HepG2 (cell line): ENCODE measurements around the gene SLC23A3. TPM values are rescaled to one million over a fixed set of nuclear protein-coding genes. Genes with fewer than 3 reads are reported as not detected.

Experiments
- BCL3 ChIP-seq: sonication (generic); formaldehyde crosslinking; IDR thresholded peaks from 2 replicates; pipeline ENCODE4 v1.5.1; 2020; ENCODE audit warnings: mild to moderate bottlenecking, missing genetic modification reagents, moderate library complexity
- EZH2 ChIP-seq: conservative IDR thresholded peaks from 2 replicates; pipeline ENCODE4 v1.6.1; 2012; ENCODE audit warnings: mild to moderate bottlenecking, low read depth, low read length, moderate library complexity
- GMEB1 ChIP-seq: sonication (generic); formaldehyde crosslinking; IDR thresholded peaks from 2 replicates; pipeline ENCODE4 v1.5.1; 2020; ENCODE audit warnings: missing genetic modification reagents, mild to moderate bottlenecking, borderline replicate concordance
- MLX ChIP-seq: IDR thresholded peaks from 2 replicates; pipeline ENCODE4 v1.6.1; 2016
- PITX1 ChIP-seq: sonication (generic); formaldehyde crosslinking; IDR thresholded peaks from 2 replicates; pipeline ENCODE4 v1.5.1; 2020; ENCODE audit warnings: mild to moderate bottlenecking, missing genetic modification reagents
- PREB ChIP-seq: sonication (generic); formaldehyde crosslinking; IDR thresholded peaks from 2 replicates; pipeline ENCODE4 v1.4.0; 2020; ENCODE audit warnings: missing genetic modification reagents
- SALL2 ChIP-seq: sonication (generic); formaldehyde crosslinking; IDR thresholded peaks from 2 replicates; pipeline ENCODE4 v1.8.1; 2023; ENCODE audit warnings: mild to moderate bottlenecking, missing genetic modification reagents, inconsistent platforms
- ZEB1 ChIP-seq: IDR thresholded peaks from 2 replicates; pipeline ENCODE4 v1.6.1; 2012; ENCODE audit warnings: mild to moderate bottlenecking, low read depth, inconsistent platforms; ENCODE audit not compliant: insufficient replicate concordance
- ZFYVE20 ChIP-seq: sonication (generic); formaldehyde crosslinking; IDR thresholded peaks from 2 replicates; pipeline ENCODE4 v1.8.0; 2023; ENCODE audit warnings: low read depth, mild to moderate bottlenecking, moderate library complexity, missing genetic modification reagents, borderline replicate concordance
- ZNF143 ChIP-seq: sonication (generic); formaldehyde crosslinking; IDR thresholded peaks from 2 replicates; pipeline ENCODE4 v1.4.0; 2020; ENCODE audit warnings: missing genetic modification reagents
- ZNF260 ChIP-seq: sonication (generic); formaldehyde crosslinking; IDR thresholded peaks from 2 replicates; pipeline ENCODE4 v1.4.0; 2020; ENCODE audit warnings: missing genetic modification reagents, low read depth, mild to moderate bottlenecking, borderline replicate concordance
- ZNF317 ChIP-seq: sonication (generic); formaldehyde crosslinking; IDR thresholded peaks from 2 replicates; pipeline ENCODE4 v1.5.0; 2020; ENCODE audit warnings: mild to moderate bottlenecking, missing genetic modification reagents
- ZNF678 ChIP-seq: sonication (generic); formaldehyde crosslinking; IDR thresholded peaks from 2 replicates; pipeline ENCODE4 v1.4.0; 2020; ENCODE audit warnings: mild to moderate bottlenecking, missing genetic modification reagents
- polyA plus RNA-seq, 8 experiments: library from polyadenylated mRNA; depleted of rRNA in 3 of 8; stranded (reverse) in 7 of 8; unstranded in 1 of 8; fragments of >200 nt; fragmentation: Illumina TruSeq in 4 of 8; extraction: Trizol in 4 of 8; gene quantifications; 2 replicates each; pipeline versions ENCODE4 v1.2.1 to v1.2.3, GENCODE V29; 2011 to 2016; ENCODE audit warnings: low read depth in 4 of 8, missing spikeins in 1 of 8, mixed read lengths in 1 of 8; ENCODE audit not compliant: insufficient read depth in 1 of 8
- total RNA-seq, 5 experiments: library from RNA; depleted of rRNA; stranded (reverse); fragments of >200 nt; fragmentation: Illumina TruSeq; extraction: Trizol; gene quantifications; 2 replicates each; pipeline ENCODE4 v1.2.3, GENCODE V29; 2016; ENCODE audit warnings: low read depth in 1 of 5
- TF ChIP-seq, protein P1 (sequence below): IDR thresholded peaks from 2 replicates; pipeline ENCODE4 v1.6.1; 2016; ENCODE audit warnings: low read depth, borderline replicate concordance
- TF ChIP-seq, protein P2 (sequence below): sonication (generic); formaldehyde crosslinking; IDR thresholded peaks from 2 replicates; pipeline ENCODE4 v1.9.0; 2021; ENCODE audit warnings: mild to moderate bottlenecking, missing genetic modification reagents
- TF ChIP-seq, protein P3 (sequence below): sonication (generic); formaldehyde crosslinking; IDR thresholded peaks from 2 replicates; pipeline ENCODE4 v1.4.0; 2020; ENCODE audit warnings: mild to moderate bottlenecking, low read depth, missing genetic modification reagents

Gene SLC23A3
- total and polyA plus RNA-seq, 2 of the 13 experiments (the other 11 are each of a cell fraction or from before 2014, with no cell fraction given) = 0.38 to 0.78 TPM

DNA sequence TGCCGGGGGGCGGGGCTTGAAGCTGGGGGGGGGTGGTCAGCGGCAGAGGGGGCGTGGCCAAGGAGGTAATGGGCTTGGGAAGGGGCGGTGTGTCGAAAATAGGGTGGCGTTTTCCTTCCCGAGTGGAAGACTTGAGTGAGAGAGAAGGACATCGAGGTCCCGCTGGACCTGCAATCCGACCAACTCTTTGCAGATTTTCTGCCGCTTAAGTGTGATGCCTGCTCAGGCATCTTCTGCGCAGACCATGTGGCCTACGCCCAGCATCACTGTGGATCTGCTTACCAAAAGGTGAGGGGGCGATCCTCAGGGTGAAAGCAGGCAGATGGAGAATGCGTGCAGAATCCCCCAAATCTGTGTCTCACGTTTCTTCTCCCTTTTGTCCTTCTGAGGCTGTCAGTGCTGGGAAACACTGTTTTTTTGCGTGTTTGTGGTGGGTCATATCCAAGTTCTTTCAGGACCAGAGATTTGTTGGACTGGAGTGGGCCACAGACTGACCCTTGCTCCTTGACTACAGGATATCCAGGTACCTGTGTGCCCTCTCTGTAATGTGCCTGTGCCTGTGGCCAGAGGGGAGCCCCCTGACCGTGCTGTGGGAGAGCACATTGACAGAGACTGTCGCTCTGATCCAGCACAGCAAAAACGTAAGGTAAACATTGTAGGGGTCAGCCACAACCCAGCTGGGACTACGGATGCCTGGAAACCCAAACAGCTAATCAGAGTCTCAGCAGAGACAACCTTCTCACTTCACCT, 37.5 kb upstream of the SLC23A3 start (continued):
- TF ChIP-seq BCL3 (CRISPR knock-in tag) (no peak), GMEB1 (CRISPR knock-in tag) (no peak), SALL2 (CRISPR knock-in tag) (no peak), ZNF678 (CRISPR knock-in tag) (peak; percentile 26; the same call in 1 of the 2 replicates), ZNF260 (CRISPR knock-in tag) (no peak), PREB (CRISPR knock-in tag) (no peak), ZNF143 (no peak), EZH2 (no peak), ZNF317 (CRISPR knock-in tag) (peak; percentile 22; the same call in 1 of the 2 replicates), ZEB1 (no peak), ZFYVE20 (no peak), PITX1 (CRISPR knock-in tag) (no peak; the same call in 1 of the 2 replicates), MLX (CRISPR knock-in tag) (no peak)
- TF ChIP-seq, protein P1, sequence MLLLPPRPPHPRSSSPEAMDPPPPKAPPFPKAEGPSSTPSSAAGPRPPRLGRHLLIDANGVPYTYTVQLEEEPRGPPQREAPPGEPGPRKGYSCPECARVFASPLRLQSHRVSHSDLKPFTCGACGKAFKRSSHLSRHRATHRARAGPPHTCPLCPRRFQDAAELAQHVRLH = no peak
- TF ChIP-seq, protein P2, sequence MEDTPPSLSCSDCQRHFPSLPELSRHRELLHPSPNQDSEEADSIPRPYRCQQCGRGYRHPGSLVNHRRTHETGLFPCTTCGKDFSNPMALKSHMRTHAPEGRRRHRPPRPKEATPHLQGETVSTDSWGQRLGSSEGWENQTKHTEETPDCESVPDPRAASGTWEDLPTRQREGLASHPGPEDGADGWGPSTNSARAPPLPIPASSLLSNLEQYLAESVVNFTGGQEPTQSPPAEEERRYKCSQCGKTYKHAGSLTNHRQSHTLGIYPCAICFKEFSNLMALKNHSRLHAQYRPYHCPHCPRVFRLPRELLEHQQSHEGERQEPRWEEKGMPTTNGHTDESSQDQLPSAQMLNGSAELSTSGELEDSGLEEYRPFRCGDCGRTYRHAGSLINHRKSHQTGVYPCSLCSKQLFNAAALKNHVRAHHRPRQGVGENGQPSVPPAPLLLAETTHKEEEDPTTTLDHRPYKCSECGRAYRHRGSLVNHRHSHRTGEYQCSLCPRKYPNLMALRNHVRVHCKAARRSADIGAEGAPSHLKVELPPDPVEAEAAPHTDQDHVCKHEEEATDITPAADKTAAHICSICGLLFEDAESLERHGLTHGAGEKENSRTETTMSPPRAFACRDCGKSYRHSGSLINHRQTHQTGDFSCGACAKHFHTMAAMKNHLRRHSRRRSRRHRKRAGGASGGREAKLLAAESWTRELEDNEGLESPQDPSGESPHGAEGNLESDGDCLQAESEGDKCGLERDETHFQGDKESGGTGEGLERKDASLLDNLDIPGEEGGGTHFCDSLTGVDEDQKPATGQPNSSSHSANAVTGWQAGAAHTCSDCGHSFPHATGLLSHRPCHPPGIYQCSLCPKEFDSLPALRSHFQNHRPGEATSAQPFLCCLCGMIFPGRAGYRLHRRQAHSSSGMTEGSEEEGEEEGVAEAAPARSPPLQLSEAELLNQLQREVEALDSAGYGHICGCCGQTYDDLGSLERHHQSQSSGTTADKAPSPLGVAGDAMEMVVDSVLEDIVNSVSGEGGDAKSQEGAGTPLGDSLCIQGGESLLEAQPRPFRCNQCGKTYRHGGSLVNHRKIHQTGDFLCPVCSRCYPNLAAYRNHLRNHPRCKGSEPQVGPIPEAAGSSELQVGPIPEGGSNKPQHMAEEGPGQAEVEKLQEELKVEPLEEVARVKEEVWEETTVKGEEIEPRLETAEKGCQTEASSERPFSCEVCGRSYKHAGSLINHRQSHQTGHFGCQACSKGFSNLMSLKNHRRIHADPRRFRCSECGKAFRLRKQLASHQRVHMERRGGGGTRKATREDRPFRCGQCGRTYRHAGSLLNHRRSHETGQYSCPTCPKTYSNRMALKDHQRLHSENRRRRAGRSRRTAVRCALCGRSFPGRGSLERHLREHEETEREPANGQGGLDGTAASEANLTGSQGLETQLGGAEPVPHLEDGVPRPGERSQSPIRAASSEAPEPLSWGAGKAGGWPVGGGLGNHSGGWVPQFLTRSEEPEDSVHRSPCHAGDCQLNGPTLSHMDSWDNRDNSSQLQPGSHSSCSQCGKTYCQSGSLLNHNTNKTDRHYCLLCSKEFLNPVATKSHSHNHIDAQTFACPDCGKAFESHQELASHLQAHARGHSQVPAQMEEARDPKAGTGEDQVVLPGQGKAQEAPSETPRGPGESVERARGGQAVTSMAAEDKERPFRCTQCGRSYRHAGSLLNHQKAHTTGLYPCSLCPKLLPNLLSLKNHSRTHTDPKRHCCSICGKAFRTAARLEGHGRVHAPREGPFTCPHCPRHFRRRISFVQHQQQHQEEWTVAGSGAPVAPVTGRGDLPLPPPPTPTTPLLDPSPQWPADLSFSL (CRISPR knock-in tag) = no peak
- TF ChIP-seq, protein P3, sequence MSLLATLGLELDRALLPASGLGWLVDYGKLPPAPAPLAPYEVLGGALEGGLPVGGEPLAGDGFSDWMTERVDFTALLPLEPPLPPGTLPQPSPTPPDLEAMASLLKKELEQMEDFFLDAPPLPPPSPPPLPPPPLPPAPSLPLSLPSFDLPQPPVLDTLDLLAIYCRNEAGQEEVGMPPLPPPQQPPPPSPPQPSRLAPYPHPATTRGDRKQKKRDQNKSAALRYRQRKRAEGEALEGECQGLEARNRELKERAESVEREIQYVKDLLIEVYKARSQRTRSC (CRISPR knock-in tag) = peak; percentile 84; the same call in 1 of the 2 replicates
